ENCODE results near the gene NR1I2.

The NR1I2 gene

GRCh38 chr3:119810018-119810435 is 28.1 kb downstream of the NR1I2 start:
- Histone ChIP-seq H3K4me3 (ENCODE audit: low read length) (peak overlapping the region; percentile 65), H3K4me1 (ENCODE audit: control insufficient read depth, low read length) (peaks cover 9% of the 10 kb centered on the region), H3K4me2 (ENCODE audit: low read length) (peak overlapping the region; percentile 63), H3K79me2 (ENCODE audit: control insufficient read depth, low read length) (no peaks in the 10 kb centered on the region), H3K9me2 (replicated peaks; ENCODE audit: control insufficient read depth, low read length) (no peaks in the 10 kb centered on the region), H4K20me1 (ENCODE audit: control insufficient read depth, insufficient read depth, low read depth, low read length) (no peaks in the 10 kb centered on the region), H3K27me3 (ENCODE audit: control insufficient read depth, low read length) (no peaks in the 10 kb centered on the region), H3K9me3 (ENCODE audit: control insufficient read depth, insufficient read depth, low read length) (no peaks in the 10 kb centered on the region), H3F3A (ENCODE audit: control insufficient read depth, insufficient read depth) (no peaks in the 10 kb centered on the region), H3K27ac (ENCODE audit: low read depth, low read length) (no peak overlapping the region), H3K36me3 (ENCODE audit: control insufficient read depth, low read length) (no peaks in the 10 kb centered on the region)
- TF ChIP-seq CTCF (IDR thresholded peaks at IDR 0.05; ENCODE audit: low read depth, low read length, poor library complexity, severe bottlenecking) (peak; percentile 41), EZH2phosphoT487 (IDR thresholded peaks at IDR 0.05; ENCODE audit: borderline replicate concordance, low read length) (no peak)

- Histone ChIP-seq H3K4me2 (ENCODE audit: low read length) (no peak overlapping the region), H3K27ac (ENCODE audit: low read depth, low read length) (no peak overlapping the region), H3K9me3 (ENCODE audit: control insufficient read depth, insufficient read depth, low read length) (no peaks in the 10 kb centered on the region), H3K4me1 (ENCODE audit: control insufficient read depth, low read length) (peaks cover 9% of the 10 kb centered on the region), H3K9me2 (replicated peaks; ENCODE audit: control insufficient read depth, low read length) (no peaks in the 10 kb centered on the region), H3K27me3 (ENCODE audit: control insufficient read depth, low read length) (no peaks in the 10 kb centered on the region), H3K36me3 (ENCODE audit: control insufficient read depth, low read length) (no peaks in the 10 kb centered on the region), H4K20me1 (ENCODE audit: control insufficient read depth, insufficient read depth, low read depth, low read length) (no peaks in the 10 kb centered on the region), H3K4me3 (ENCODE audit: low read length) (no peak overlapping the region), H3K79me2 (ENCODE audit: control insufficient read depth, low read length) (no peaks in the 10 kb centered on the region), H3F3A (ENCODE audit: control insufficient read depth, insufficient read depth) (no peaks in the 10 kb centered on the region)
- no peak for TF ChIP-seq CTCF (IDR thresholded peaks at IDR 0.05; ENCODE audit: low read depth, low read length, poor library complexity, severe bottlenecking)
- no peak for TF ChIP-seq EZH2phosphoT487 (IDR thresholded peaks at IDR 0.05; ENCODE audit: borderline replicate concordance, low read length)
Measured at GRCh38 chr3:119812491-119813058, 30.7 kb downstream of the NR1I2 start.

DNA sequence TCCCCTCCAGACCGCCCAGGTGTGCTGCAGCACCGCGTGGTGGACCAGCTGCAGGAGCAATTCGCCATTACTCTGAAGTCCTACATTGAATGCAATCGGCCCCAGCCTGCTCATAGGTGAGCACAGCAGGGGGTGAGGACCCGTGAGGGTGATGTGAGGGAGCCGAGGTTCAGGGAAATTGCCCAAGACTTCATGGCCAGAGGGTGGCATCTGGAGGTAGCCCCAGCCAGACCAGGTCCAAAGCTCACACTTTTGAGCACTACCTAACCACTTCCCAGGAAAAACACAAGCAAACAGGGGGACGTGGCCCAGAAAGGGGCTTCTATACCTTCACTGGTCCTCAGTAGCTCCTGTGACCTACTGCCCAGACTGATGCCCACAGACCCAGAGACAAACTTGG is 33.8 kb downstream of the NR1I2 start:
- Histone ChIP-seq H3K9me2 (replicated peaks; ENCODE audit: control insufficient read depth, low read length) (no peaks in the 10 kb centered on the region), H3K27me3 (ENCODE audit: control insufficient read depth, low read length) (no peaks in the 10 kb centered on the region), H3K4me2 (ENCODE audit: low read length) (no peak overlapping the region), H3F3A (ENCODE audit: control insufficient read depth, insufficient read depth) (no peaks in the 10 kb centered on the region), H3K4me1 (ENCODE audit: control insufficient read depth, low read length) (no peaks in the 10 kb centered on the region), H3K4me3 (ENCODE audit: low read length) (no peak overlapping the region), H3K79me2 (ENCODE audit: control insufficient read depth, low read length) (no peaks in the 10 kb centered on the region), H3K9me3 (ENCODE audit: control insufficient read depth, insufficient read depth, low read length) (no peaks in the 10 kb centered on the region), H3K27ac (ENCODE audit: low read depth, low read length) (no peak overlapping the region), H4K20me1 (ENCODE audit: control insufficient read depth, insufficient read depth, low read depth, low read length) (no peaks in the 10 kb centered on the region), H3K36me3 (ENCODE audit: control insufficient read depth, low read length) (no peaks in the 10 kb centered on the region)
- no peak for TF ChIP-seq CTCF (IDR thresholded peaks at IDR 0.05; ENCODE audit: low read depth, low read length, poor library complexity, severe bottlenecking)
- TF ChIP-seq EZH2phosphoT487 (IDR thresholded peaks at IDR 0.05; ENCODE audit: borderline replicate concordance, low read length), result no peak
